Activated T-helper 17 cell treated with anti-CD3 and anti-CD28 coated beads, Interleukin-2, amount 50 U/mL, for 72 hours (primary cell): ENCODE results near the gene FARS2. TPM values are rescaled to one million over a fixed set of nuclear protein-coding genes. Genes with fewer than 3 reads are reported as not detected.

ENCODE experiments used
- ATAC-seq: fragments of 150-1000 bp; cut with Tn5 transposase; replicated peaks from 2 replicates; pipeline ENCODE4 v1.10.0; 2021; ENCODE audit warnings: mild to moderate bottlenecking, moderate library complexity
- H3K27ac Mint-ChIP-seq: one replicate; pipeline ENCODE4 v1.8.0; 2022; ENCODE audit warnings: mixed read lengths
- H3K27me3 Mint-ChIP-seq: one replicate; pipeline ENCODE4 v1.8.0; 2022; ENCODE audit warnings: mixed read lengths
- H3K36me3 Mint-ChIP-seq: one replicate; pipeline ENCODE4 v1.8.0; 2022; ENCODE audit warnings: low read depth, mild to moderate bottlenecking, mixed read lengths
- H3K4me1 Mint-ChIP-seq: one replicate; pipeline ENCODE4 v1.8.0; 2022; ENCODE audit warnings: mixed read lengths
- H3K4me3 Mint-ChIP-seq: one replicate; pipeline ENCODE4 v1.8.0; 2022; ENCODE audit warnings: mild to moderate bottlenecking, mixed read lengths
- H3K9me3 Mint-ChIP-seq: one replicate; pipeline ENCODE4 v1.8.0; 2022; ENCODE audit warnings: mixed read lengths
- total RNA-seq, 2 donors: library from RNA; stranded (reverse); gene quantifications; one replicate each; pipeline ENCODE4 v1.2.3, GENCODE V29; 2022

FARS2 gene
- total RNA-seq: 10 to 100 TPM; 19.3 to 48.3 TPM

DNA sequence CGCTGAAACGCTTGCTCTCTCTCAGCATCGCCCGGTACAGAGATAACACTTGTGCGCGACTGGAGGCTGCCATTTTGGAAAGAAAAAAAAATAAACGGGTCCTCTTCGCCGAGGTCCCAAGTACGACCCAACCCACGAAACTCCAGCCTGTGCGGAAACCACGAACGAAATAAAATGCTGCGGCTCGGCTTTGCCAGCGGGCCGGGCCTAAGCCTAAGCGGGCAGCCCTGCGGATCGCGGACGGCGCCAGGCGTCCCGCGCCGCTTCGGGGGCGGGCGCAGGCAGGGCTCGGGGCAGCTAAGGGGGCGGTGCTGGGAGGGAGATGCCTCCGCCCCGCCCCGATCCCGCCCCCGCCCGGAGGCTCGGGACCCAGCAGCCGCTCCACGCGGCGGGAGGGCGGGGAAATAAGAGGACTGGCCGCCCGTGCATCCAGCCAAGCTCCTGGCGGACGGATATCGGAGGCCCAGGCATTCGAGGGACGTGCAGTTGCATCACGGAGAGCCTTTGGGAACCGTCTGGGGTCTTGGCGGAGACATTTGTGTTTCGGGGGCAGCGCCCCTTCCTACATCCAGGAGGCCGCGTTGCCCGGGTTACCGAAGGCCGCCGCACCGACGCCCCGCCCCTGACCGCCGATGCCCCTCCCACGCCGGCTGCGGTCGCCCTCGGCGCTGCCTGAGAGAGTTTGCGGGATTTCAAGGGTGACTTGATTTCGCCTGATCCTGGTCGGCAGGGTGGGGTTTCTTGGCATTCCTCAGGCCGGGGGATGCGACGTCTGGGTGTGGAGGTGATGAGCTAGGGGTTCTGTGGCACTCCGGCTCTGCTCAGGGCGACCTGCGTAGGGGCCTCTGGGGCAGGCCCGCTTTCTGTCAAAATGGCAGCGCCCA, at the start of gene FARS2, which contains the start of gene LYRM4:
TSS of gene FARS2 (plus strand) at position 853 of the 884 bp plus-strand sequence.
TSS of gene LYRM4 (minus strand) at position 290 of the 884 bp plus-strand sequence. CDS start at position 73, 217 bp downstream.
- H3K27ac Mint-ChIP-seq: peak within 1 kb of the TSS; percentile 100
- peak within 1 kb of the TSS; percentile 96 for H3K4me3 Mint-ChIP-seq
- H3K36me3 Mint-ChIP-seq: peaks cover 42% of the 10 kb centered on the region
- H3K9me3 Mint-ChIP-seq: no peaks in the 10 kb centered on the region
- H3K27me3 Mint-ChIP-seq: no peaks in the 10 kb centered on the region
- H3K4me1 Mint-ChIP-seq: peaks cover 27% of the 10 kb centered on the region
- peak; percentile 85 for ATAC-seq

GRCh38 chr6:5213836-5214235, 47.5 kb upstream of the FARS2 start:
- no peaks in the 10 kb centered on the region for H3K9me3 Mint-ChIP-seq
- H3K27ac Mint-ChIP-seq: no peak overlapping the region
- H3K36me3 Mint-ChIP-seq: peaks cover 44% of the 10 kb centered on the region
- H3K4me3 Mint-ChIP-seq: no peak overlapping the region
- H3K27me3 Mint-ChIP-seq: no peaks in the 10 kb centered on the region
- no peak for ATAC-seq
- no peaks in the 10 kb centered on the region for H3K4me1 Mint-ChIP-seq

DNA sequence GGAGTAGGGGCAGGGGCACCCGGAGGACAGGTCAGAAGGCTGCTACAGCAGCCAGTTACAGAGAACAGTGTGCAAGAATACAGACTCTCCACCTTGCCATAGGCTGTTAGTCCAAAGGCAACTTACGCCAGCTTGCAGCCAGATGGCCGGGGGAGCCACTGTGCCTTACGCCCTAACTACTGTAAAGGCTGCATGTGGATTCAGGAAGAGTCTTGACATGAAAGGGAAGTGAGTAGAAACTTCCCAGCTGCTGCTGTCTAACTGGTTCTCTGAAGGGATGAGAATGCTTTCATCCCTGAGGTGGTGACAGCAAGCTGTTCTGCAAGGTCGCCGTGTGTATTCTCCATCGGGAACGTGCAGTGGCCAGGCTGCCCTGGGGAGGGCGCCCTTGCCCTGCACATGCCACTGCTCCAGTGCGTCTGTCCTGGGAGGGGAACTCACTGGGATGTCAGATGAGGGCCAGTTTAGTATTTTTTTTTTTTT, 46.7 kb upstream of the FARS2 start:
- no peaks in the 10 kb centered on the region for H3K27me3 Mint-ChIP-seq
- peak; percentile 71 for ATAC-seq
- H3K4me3 Mint-ChIP-seq: no peak overlapping the region
- no peaks in the 10 kb centered on the region for H3K4me1 Mint-ChIP-seq
- no peak overlapping the region for H3K27ac Mint-ChIP-seq
- peaks cover 41% of the 10 kb centered on the region for H3K36me3 Mint-ChIP-seq
- no peaks in the 10 kb centered on the region for H3K9me3 Mint-ChIP-seq

DNA sequence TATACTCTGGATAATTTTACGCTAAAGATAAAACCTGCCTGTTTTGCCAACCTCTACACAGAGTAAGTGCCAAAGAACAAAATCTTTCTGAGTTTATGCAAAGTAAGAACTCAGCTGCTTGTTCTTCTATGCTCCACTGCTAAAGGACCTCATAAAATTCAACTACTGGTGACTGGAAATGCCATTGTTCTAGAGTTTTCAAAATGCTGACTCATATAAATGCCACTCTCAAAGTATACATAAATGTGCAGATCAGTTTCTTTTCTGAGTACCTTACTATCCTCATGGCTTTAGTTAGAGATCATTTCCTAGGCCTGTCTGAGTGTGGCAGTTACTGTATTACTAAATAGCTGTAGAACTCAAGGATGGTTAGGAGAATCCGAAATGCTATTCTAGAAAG, 46.2 kb upstream of the FARS2 start:
- Mint-ChIP-seq H3K27me3 (no peaks in the 10 kb centered on the region), H3K36me3 (peaks cover 36% of the 10 kb centered on the region), H3K4me3 (no peak overlapping the region), H3K9me3 (no peaks in the 10 kb centered on the region), H3K4me1 (no peaks in the 10 kb centered on the region), H3K27ac (no peak overlapping the region)
- ATAC-seq: no peak

DNA sequence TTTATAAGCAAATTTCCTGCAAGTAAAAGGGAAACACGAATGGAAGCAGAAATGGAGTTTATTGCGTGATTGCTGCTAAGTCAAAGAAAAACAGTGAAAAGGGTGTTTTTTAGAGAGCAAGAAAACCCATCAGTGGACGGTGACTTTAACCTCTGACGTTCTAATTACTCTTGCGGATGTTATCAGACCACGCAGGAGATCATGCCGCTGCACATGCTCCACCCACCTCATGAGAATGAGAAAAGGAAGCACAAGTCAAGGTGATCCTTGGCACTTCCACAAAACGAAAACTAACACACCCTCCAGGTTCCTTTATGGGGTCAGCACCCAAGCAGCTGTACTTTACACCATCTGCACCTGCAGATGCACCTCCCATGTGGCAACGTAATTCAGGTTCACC, 45.5 kb upstream of the FARS2 start:
- Mint-ChIP-seq H3K9me3 (no peaks in the 10 kb centered on the region), H3K36me3 (peaks cover 36% of the 10 kb centered on the region), H3K27me3 (no peaks in the 10 kb centered on the region), H3K4me1 (no peaks in the 10 kb centered on the region), H3K4me3 (no peak overlapping the region), H3K27ac (no peak overlapping the region)
- ATAC-seq: no peak

DNA sequence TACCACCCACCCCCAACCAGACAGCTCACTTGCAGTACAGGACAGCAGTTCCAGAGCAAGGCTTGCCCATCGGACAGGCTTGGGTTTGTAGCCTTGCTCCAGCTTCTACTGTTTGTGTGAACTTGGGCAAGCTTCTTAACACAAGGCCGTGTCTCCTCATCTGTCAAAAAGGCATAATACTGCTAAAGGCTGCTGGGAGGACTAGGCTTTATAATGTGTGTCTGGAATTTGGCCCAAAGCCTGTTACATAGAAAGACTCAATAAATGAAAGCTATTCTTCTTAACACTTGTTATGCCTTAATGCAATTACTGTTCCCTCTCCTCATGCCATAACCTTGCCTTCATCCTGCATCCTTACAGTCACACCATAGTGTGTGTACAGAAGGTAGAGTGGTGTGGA, 44.0 kb upstream of the FARS2 start:
- Mint-ChIP-seq H3K4me3 (no peak overlapping the region), H3K27ac (no peak overlapping the region)
- no peak for ATAC-seq

GRCh38 chr6:5219011-5219691, 42.2 kb upstream of the FARS2 start:
- no peak overlapping the region for H3K27ac Mint-ChIP-seq
- no peaks in the 10 kb centered on the region for H3K27me3 Mint-ChIP-seq
- peaks cover 38% of the 10 kb centered on the region for H3K36me3 Mint-ChIP-seq
- H3K4me3 Mint-ChIP-seq: no peak overlapping the region
- ATAC-seq: no peak
- H3K4me1 Mint-ChIP-seq: no peaks in the 10 kb centered on the region
- no peaks in the 10 kb centered on the region for H3K9me3 Mint-ChIP-seq

More for the DNA sequence above, 44.0 kb upstream of the FARS2 start:
- no peaks in the 10 kb centered on the region for H3K27me3 Mint-ChIP-seq
- H3K9me3 Mint-ChIP-seq: no peaks in the 10 kb centered on the region
- H3K36me3 Mint-ChIP-seq: peaks cover 42% of the 10 kb centered on the region
- no peaks in the 10 kb centered on the region for H3K4me1 Mint-ChIP-seq

GRCh38 chr6:5220443-5220842, 40.9 kb upstream of the FARS2 start:
- H3K27ac Mint-ChIP-seq: no peak overlapping the region
- H3K4me1 Mint-ChIP-seq: no peaks in the 10 kb centered on the region
- peaks cover 26% of the 10 kb centered on the region for H3K36me3 Mint-ChIP-seq
- no peak for ATAC-seq
- no peaks in the 10 kb centered on the region for H3K9me3 Mint-ChIP-seq
- H3K4me3 Mint-ChIP-seq: no peak overlapping the region
- H3K27me3 Mint-ChIP-seq: no peaks in the 10 kb centered on the region

GRCh38 chr6:5223309-5223708, 38.0 kb upstream of the FARS2 start:
- Mint-ChIP-seq H3K27me3 (no peaks in the 10 kb centered on the region), H3K36me3 (peaks cover 23% of the 10 kb centered on the region), H3K9me3 (no peaks in the 10 kb centered on the region), H3K27ac (no peak overlapping the region), H3K4me1 (no peaks in the 10 kb centered on the region), H3K4me3 (no peak overlapping the region)
- no peak for ATAC-seq

GRCh38 chr6:5229356-5229755, 32.0 kb upstream of the FARS2 start:
- no peaks in the 10 kb centered on the region for H3K27me3 Mint-ChIP-seq
- H3K9me3 Mint-ChIP-seq: no peaks in the 10 kb centered on the region
- ATAC-seq: no peak
- H3K4me3 Mint-ChIP-seq: no peak overlapping the region
- H3K4me1 Mint-ChIP-seq: no peaks in the 10 kb centered on the region
- H3K27ac Mint-ChIP-seq: no peak overlapping the region
- peaks cover under 1% of the 10 kb centered on the region for H3K36me3 Mint-ChIP-seq

DNA sequence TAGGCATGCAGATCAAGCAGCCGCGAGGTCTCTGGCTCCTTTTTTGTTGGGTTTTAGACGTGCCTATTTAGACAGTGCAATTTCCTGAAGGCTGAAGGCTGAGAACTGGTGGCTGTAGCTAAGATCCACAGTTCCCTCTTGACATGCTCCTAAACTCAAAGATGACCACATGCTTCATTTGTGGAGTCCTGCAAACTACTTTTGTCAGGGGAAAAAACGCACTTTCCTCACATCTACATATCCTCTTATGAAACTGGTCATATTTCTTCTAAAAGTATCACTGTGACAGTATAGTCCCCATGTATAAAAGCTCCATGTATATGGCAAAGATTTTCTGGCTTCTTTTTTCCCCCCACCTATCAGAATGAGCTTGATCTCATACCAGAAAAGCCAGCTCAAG, 31.2 kb upstream of the FARS2 start:
- no peak overlapping the region for H3K4me3 Mint-ChIP-seq
- no peaks in the 10 kb centered on the region for H3K4me1 Mint-ChIP-seq
- H3K9me3 Mint-ChIP-seq: no peaks in the 10 kb centered on the region
- H3K27me3 Mint-ChIP-seq: no peaks in the 10 kb centered on the region
- ATAC-seq: no peak
- H3K27ac Mint-ChIP-seq: no peak overlapping the region
- peaks cover 8% of the 10 kb centered on the region for H3K36me3 Mint-ChIP-seq

DNA sequence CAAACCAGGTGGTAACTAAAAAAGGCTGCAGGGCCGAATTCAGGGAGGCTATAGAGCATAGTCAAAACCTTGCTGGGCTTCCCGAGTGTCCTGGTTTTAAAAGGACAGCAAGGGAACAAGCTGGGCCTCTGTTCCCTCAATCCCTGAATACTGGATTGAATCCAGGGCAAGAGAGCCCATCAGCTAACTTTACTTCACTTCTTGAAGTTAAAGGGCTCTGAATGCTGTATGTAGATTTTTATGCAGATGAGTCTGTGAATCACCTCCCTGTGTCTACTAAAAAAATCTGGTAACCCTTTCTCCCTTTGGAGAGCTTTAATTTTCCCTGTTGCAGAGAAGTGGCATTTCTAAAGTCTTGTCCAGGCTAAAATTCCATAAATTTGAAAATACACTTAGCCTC, 30.0 kb upstream of the FARS2 start:
- Mint-ChIP-seq H3K27me3 (no peaks in the 10 kb centered on the region), H3K36me3 (peaks cover 15% of the 10 kb centered on the region), H3K9me3 (no peaks in the 10 kb centered on the region), H3K4me1 (no peaks in the 10 kb centered on the region), H3K27ac (no peak overlapping the region), H3K4me3 (no peak overlapping the region)
- no peak for ATAC-seq

DNA sequence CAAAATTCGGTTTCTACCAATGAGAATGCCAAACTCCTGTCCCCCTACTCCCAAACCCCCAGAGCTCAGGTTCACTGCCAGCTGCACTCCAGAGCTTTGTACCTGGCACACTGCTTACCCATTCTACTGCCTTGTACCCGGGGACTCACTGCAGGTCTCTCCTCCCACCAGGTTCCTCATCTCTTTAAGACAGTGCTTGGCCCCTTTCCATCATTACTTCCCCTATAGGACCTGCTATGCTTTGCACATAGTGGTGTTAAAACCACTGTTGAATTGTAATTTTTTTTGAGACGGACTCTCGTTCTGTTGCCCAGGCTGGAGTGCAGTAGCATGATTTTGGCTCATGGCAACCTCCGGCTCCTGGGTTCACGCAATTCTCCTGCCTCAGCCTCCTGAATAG, 26.4 kb upstream of the FARS2 start:
- Mint-ChIP-seq H3K4me1 (no peaks in the 10 kb centered on the region), H3K9me3 (no peaks in the 10 kb centered on the region), H3K27ac (no peak overlapping the region), H3K36me3 (peaks cover 18% of the 10 kb centered on the region), H3K4me3 (no peak overlapping the region), H3K27me3 (no peaks in the 10 kb centered on the region)
- ATAC-seq: no peak

- Mint-ChIP-seq H3K27me3 (no peaks in the 10 kb centered on the region), H3K27ac (no peak overlapping the region), H3K9me3 (no peaks in the 10 kb centered on the region), H3K36me3 (peaks cover 28% of the 10 kb centered on the region), H3K4me1 (no peaks in the 10 kb centered on the region), H3K4me3 (no peak overlapping the region)
- ATAC-seq: no peak
Observed at GRCh38 chr6:5235830-5236229, 25.5 kb upstream of the FARS2 start.

GRCh38 chr6:5237805-5238204, 23.5 kb upstream of the FARS2 start:
- ATAC-seq: no peak
- Mint-ChIP-seq H3K36me3 (peaks cover 38% of the 10 kb centered on the region), H3K27me3 (no peaks in the 10 kb centered on the region), H3K27ac (no peak overlapping the region), H3K9me3 (no peaks in the 10 kb centered on the region), H3K4me1 (no peaks in the 10 kb centered on the region), H3K4me3 (no peak overlapping the region)
